Measurements from ENCODE around the gene CLCA4. TPM values are rescaled to one million over a fixed set of nuclear protein-coding genes. Genes with fewer than 3 reads are reported as not detected.

CLCA4 gene
- polyA plus RNA-seq, 3 donors: not detected

GRCh38 chr1:86521522-86521891, 25.4 kb upstream of the CLCA4 start:
- no peak for DNase-seq (ENCODE audit: extremely low read depth in 1 of 11, low read depth in 9 of 11, low spot score in 4 of 11)

GRCh38 chr1:86522240-86522639, 24.6 kb upstream of the CLCA4 start:
- DNase-seq (ENCODE audit: extremely low read depth in 1 of 11, low read depth in 9 of 11, low spot score in 4 of 11): no peak

- DNase-seq (ENCODE audit: extremely low read depth in 1 of 11, low read depth in 9 of 11, low spot score in 4 of 11): no peak
These were observed 23.1 kb upstream of the CLCA4 start for GRCh38 chr1:86523670-86524354.

GRCh38 chr1:86527306-86527705, 19.6 kb upstream of the CLCA4 start:
- no peak for DNase-seq (ENCODE audit: extremely low read depth in 1 of 11, low read depth in 9 of 11, low spot score in 4 of 11)

GRCh38 chr1:86530211-86530845, 16.6 kb upstream of the CLCA4 start:
- no peak for DNase-seq (ENCODE audit: extremely low read depth in 1 of 11, low read depth in 9 of 11, low spot score in 4 of 11)

- DNase-seq (ENCODE audit: extremely low read depth in 1 of 11, low read depth in 9 of 11, low spot score in 4 of 11): no peak
These were observed 8.8 kb upstream of the CLCA4 start for GRCh38 chr1:86537928-86538695.

- no peak for DNase-seq (ENCODE audit: extremely low read depth in 1 of 11, low read depth in 9 of 11, low spot score in 4 of 11)
These were observed 8.1 kb upstream of the CLCA4 start for GRCh38 chr1:86538775-86539174.

GRCh38 chr1:86541859-86542258, 5.0 kb upstream of the CLCA4 start:
- DNase-seq (ENCODE audit: extremely low read depth in 1 of 11, low read depth in 9 of 11, low spot score in 4 of 11): no peak

GRCh38 chr1:86542631-86543030, 4.2 kb upstream of the CLCA4 start:
- DNase-seq (ENCODE audit: extremely low read depth in 1 of 11, low read depth in 9 of 11, low spot score in 4 of 11): no peak

GRCh38 chr1:86548839-86549238, 2.0 kb downstream of the CLCA4 start:
- DNase-seq (ENCODE audit: extremely low read depth in 1 of 11, low read depth in 9 of 11, low spot score in 4 of 11): no peak

GRCh38 chr1:86551305-86551704, 4.4 kb downstream of the CLCA4 start:
- no peak for DNase-seq (ENCODE audit: extremely low read depth in 1 of 11, low read depth in 9 of 11, low spot score in 4 of 11)

- DNase-seq (ENCODE audit: extremely low read depth in 1 of 11, low read depth in 9 of 11, low spot score in 4 of 11): no peak
These were observed 5.5 kb downstream of the CLCA4 start for GRCh38 chr1:86552376-86552775.

GRCh38 chr1:86557739-86558138, 10.9 kb downstream of the CLCA4 start:
- DNase-seq (ENCODE audit: extremely low read depth in 1 of 11, low read depth in 9 of 11, low spot score in 4 of 11): no peak

GRCh38 chr1:86563849-86564248, 17.0 kb downstream of the CLCA4 start:
- no peak for DNase-seq (ENCODE audit: extremely low read depth in 1 of 11, low read depth in 9 of 11, low spot score in 4 of 11)

- DNase-seq (ENCODE audit: extremely low read depth in 1 of 11, low read depth in 9 of 11, low spot score in 4 of 11): no peak
These were observed 20.5 kb downstream of the CLCA4 start for GRCh38 chr1:86567341-86567740.

GRCh38 chr1:86567878-86568277, 21.0 kb downstream of the CLCA4 start:
- DNase-seq (ENCODE audit: extremely low read depth in 1 of 11, low read depth in 9 of 11, low spot score in 4 of 11): no peak

- no peak for DNase-seq (ENCODE audit: extremely low read depth in 1 of 11, low read depth in 9 of 11, low spot score in 4 of 11)
These were observed 27.0 kb downstream of the CLCA4 start for GRCh38 chr1:86573763-86574484.

GRCh38 chr1:86581231-86581630, 34.4 kb downstream of the CLCA4 start:
- DNase-seq (ENCODE audit: extremely low read depth in 1 of 11, low read depth in 9 of 11, low spot score in 4 of 11): no peak

- no peak for DNase-seq (ENCODE audit: extremely low read depth in 1 of 11, low read depth in 9 of 11, low spot score in 4 of 11)
These were observed 35.3 kb downstream of the CLCA4 start for GRCh38 chr1:86582161-86582560.

GRCh38 chr1:86583032-86583431, 36.2 kb downstream of the CLCA4 start:
- DNase-seq (ENCODE audit: extremely low read depth in 1 of 11, low read depth in 9 of 11, low spot score in 4 of 11): no peak

All from renal cortex interstitium (tissue), 11 donors.